GM19467 (cell line): ENCODE results near the gene ZFHX3.
"Not testable (repeated sequence)": the region's sequence is repeated elsewhere in the genome, so short reads cannot be mapped to it uniquely, and the experiment has no call there.

Source experiments
- ATAC-seq: cut with Tn5 transposase; IDR thresholded peaks from one replicate; pipeline ENCODE4 v1.9.1; 2021; ENCODE audit warnings: mild to moderate bottlenecking, moderate library complexity; ENCODE audit not compliant: unreplicated experiment

ZFHX3 gene

GRCh38 chr16:73000907-73001521 lies 46.9 kb downstream of the ZFHX3 start:
- ATAC-seq = no peak

GRCh38 chr16:73000020-73000906 lies 47.7 kb downstream of the ZFHX3 start:
- no peak for ATAC-seq

GRCh38 chr16:72999541-73000019 lies 48.3 kb downstream of the ZFHX3 start:
- no peak for ATAC-seq

GRCh38 chr16:72997141-72997542 lies 50.8 kb downstream of the ZFHX3 start:
- no peak for ATAC-seq

GRCh38 chr16:72996291-72997062 lies 51.5 kb downstream of the ZFHX3 start:
- no peak for ATAC-seq

- not testable (repeated sequence) for ATAC-seq
Measured at GRCh38 chr16:72995882-72996270, 52.1 kb downstream of the ZFHX3 start.

- ATAC-seq = no peak
Measured at GRCh38 chr16:72995151-72995881, 52.6 kb downstream of the ZFHX3 start.

GRCh38 chr16:72992142-72992601 lies 55.8 kb downstream of the ZFHX3 start:
- no peak for ATAC-seq

GRCh38 chr16:72991644-72992043 lies 56.3 kb downstream of the ZFHX3 start:
- ATAC-seq = no peak

- ATAC-seq = no peak
Measured at GRCh38 chr16:72991211-72991610, 56.7 kb downstream of the ZFHX3 start.

GRCh38 chr16:72990571-72990970 lies 57.4 kb downstream of the ZFHX3 start:
- no peak for ATAC-seq

GRCh38 chr16:72989579-72990551 lies 58.1 kb downstream of the ZFHX3 start:
- no peak for ATAC-seq

- not testable (repeated sequence) for ATAC-seq
Measured at GRCh38 chr16:72989203-72989578, 58.7 kb downstream of the ZFHX3 start.

- ATAC-seq = no peak
Measured at GRCh38 chr16:72988569-72988968, 59.4 kb downstream of the ZFHX3 start.

GRCh38 chr16:72987480-72987901 lies 60.4 kb downstream of the ZFHX3 start:
- no peak for ATAC-seq

- ATAC-seq = no peak
Measured at GRCh38 chr16:72985995-72986394, 61.9 kb downstream of the ZFHX3 start.

- ATAC-seq = no peak
Measured at GRCh38 chr16:72985148-72985941, 62.6 kb downstream of the ZFHX3 start.

GRCh38 chr16:72983728-72984350 lies 64.1 kb downstream of the ZFHX3 start:
- no peak for ATAC-seq
